WTC11 (cell line): ENCODE data around the gene FSTL4. TPM values are rescaled to one million over a fixed set of nuclear protein-coding genes. Genes with fewer than 3 reads are reported as not detected.

ENCODE experiments used
- ATAC-seq: fragments of 200-7000 bp; cut with Tn5 transposase; 2 replicates; pipeline ENCODE4 v1.10.0; 2021; ENCODE audit warnings: mild to moderate bottlenecking, moderate library complexity
- CTCF ChIA-PET: fragments of 300-600 bp; sonication (Branson Sonifier 250); formaldehyde crosslinking; loops from one replicate; lab custom pipeline; 2021; ENCODE audit warnings: antibody characterized with exemption; lab: Charles Lee
- POLR2A ChIA-PET: fragments of 350-600 bp; sonication (Branson Sonifier 250); formaldehyde crosslinking; loops from one replicate; lab custom pipeline; 2021; ENCODE audit warnings: antibody characterized with exemption; lab: Charles Lee
- DNase-seq: peaks from one replicate; pipeline ENCODE4 v3.0.0; 2021; ENCODE audit warnings: low spot score
- H3K27ac Mint-ChIP-seq: 2 replicates; pipeline ENCODE4 v1.8.0; 2021; ENCODE audit warnings: mixed read lengths
- H3K27me3 Mint-ChIP-seq: 2 replicates; pipeline ENCODE4 v1.8.0; 2021; ENCODE audit warnings: low read depth, mild to moderate bottlenecking, moderate library complexity, mixed read lengths
- H3K36me3 Mint-ChIP-seq: 2 replicates; pipeline ENCODE4 v1.8.0; 2021; ENCODE audit warnings: mixed read lengths
- H3K4me1 Mint-ChIP-seq: 2 replicates; pipeline ENCODE4 v1.8.0; 2022; ENCODE audit warnings: mixed read lengths
- H3K4me3 Mint-ChIP-seq: 2 replicates; pipeline ENCODE4 v1.8.0; 2021; ENCODE audit warnings: mild to moderate bottlenecking, moderate library complexity, mixed read lengths
- H3K9me3 Mint-ChIP-seq: 2 replicates; pipeline ENCODE4 v1.8.0; 2021; ENCODE audit warnings: mixed read lengths
- CBFB ChIP-seq: sonication (generic); formaldehyde crosslinking; IDR thresholded peaks from 2 replicates; pipeline ENCODE4 v1.8.1; 2022; ENCODE audit warnings: mild to moderate bottlenecking, low read depth, missing genetic modification reagents
- CREM ChIP-seq: sonication (generic); formaldehyde crosslinking; IDR thresholded peaks from 2 replicates; pipeline ENCODE4 v1.8.1; 2022; ENCODE audit warnings: mild to moderate bottlenecking, missing genetic modification reagents, moderate library complexity
- E2F5 ChIP-seq: sonication (generic); formaldehyde crosslinking; IDR thresholded peaks from 2 replicates; pipeline ENCODE4 v1.8.1; 2022; ENCODE audit warnings: mild to moderate bottlenecking, moderate library complexity, missing genetic modification reagents
- GRHL2 ChIP-seq: fragments of 250-450 bp; sonication (Bioruptor Pico); IDR thresholded peaks from 2 replicates; pipeline ENCODE4 v1.8.0; 2022; ENCODE audit warnings: mild to moderate bottlenecking, moderate library complexity; ENCODE audit not compliant: insufficient replicate concordance, severe bottlenecking
- HMGA2 ChIP-seq: fragments of 250-450 bp; sonication (Bioruptor Pico); IDR thresholded peaks from 2 replicates; pipeline ENCODE4 v1.4.0; 2021; ENCODE audit warnings: mild to moderate bottlenecking, moderate library complexity
- IRF2 ChIP-seq: sonication (generic); formaldehyde crosslinking; IDR thresholded peaks from 2 replicates; pipeline ENCODE4 v1.8.0; 2022; ENCODE audit warnings: low read depth, missing genetic modification reagents, borderline replicate concordance
- JUN ChIP-seq: sonication (generic); formaldehyde crosslinking; IDR thresholded peaks from 2 replicates; pipeline ENCODE4 v1.8.0; 2023; ENCODE audit warnings: mild to moderate bottlenecking, missing genetic modification reagents
- MXD4 ChIP-seq: fragments of 250-450 bp; sonication (Bioruptor Pico); IDR thresholded peaks from 2 replicates; pipeline ENCODE4 v1.8.0; 2021; ENCODE audit warnings: mild to moderate bottlenecking, moderate library complexity, borderline replicate concordance
- NR1H2 ChIP-seq: sonication (generic); formaldehyde crosslinking; IDR thresholded peaks from 2 replicates; pipeline ENCODE4 v1.9.0; 2021; ENCODE audit warnings: mild to moderate bottlenecking, moderate library complexity, missing genetic modification reagents
- SP1 ChIP-seq: sonication (generic); formaldehyde crosslinking; conservative IDR thresholded peaks from 2 replicates; pipeline ENCODE4 v1.8.1; 2022; ENCODE audit warnings: missing genetic modification reagents
- USF2 ChIP-seq: sonication (generic); formaldehyde crosslinking; IDR thresholded peaks from 2 replicates; pipeline ENCODE4 v1.8.1; 2023; ENCODE audit warnings: mild to moderate bottlenecking, missing genetic modification reagents, moderate library complexity
- ZNF219 ChIP-seq: sonication (generic); formaldehyde crosslinking; IDR thresholded peaks from 2 replicates; pipeline ENCODE4 v1.8.0; 2023; ENCODE audit warnings: missing genetic modification reagents, mild to moderate bottlenecking, borderline replicate concordance
- ZNF416 ChIP-seq: fragments of 250-450 bp; sonication (Bioruptor Pico); IDR thresholded peaks from 2 replicates; pipeline ENCODE4 v1.9.0; 2021; ENCODE audit warnings: mild to moderate bottlenecking, inconsistent platforms
- ZNF532 ChIP-seq: fragments of 250-450 bp; sonication (Bioruptor Pico); IDR thresholded peaks from 2 replicates; pipeline ENCODE4 v1.9.0; 2021; ENCODE audit warnings: mild to moderate bottlenecking, borderline replicate concordance
- total RNA-seq: library from RNA; stranded (reverse); gene quantifications from 3 replicates; pipeline ENCODE4 v1.2.3, GENCODE V29; 2021
- TF ChIP-seq, protein P1 (sequence below): fragments of 250-450 bp; sonication (Bioruptor Pico); conservative IDR thresholded peaks from 2 replicates; pipeline ENCODE4 v1.9.0; 2021; ENCODE audit warnings: mild to moderate bottlenecking
- TF ChIP-seq, protein P2 (sequence below): sonication (generic); formaldehyde crosslinking; conservative IDR thresholded peaks from 2 replicates; pipeline ENCODE4 v1.8.1; 2022; ENCODE audit warnings: mild to moderate bottlenecking, missing genetic modification reagents
- TF ChIP-seq, protein P3 (sequence below): sonication (generic); formaldehyde crosslinking; IDR thresholded peaks from 2 replicates; pipeline ENCODE4 v1.8.0; 2023; ENCODE audit warnings: mild to moderate bottlenecking, missing genetic modification reagents

The FSTL4 gene
- total RNA-seq, 1 experiment from 2014 or later = 6.1 TPM

- Mint-ChIP-seq H3K4me1 (peaks cover 35% of the 10 kb centered on the region), H3K27me3 (no peaks in the 10 kb centered on the region), H3K36me3 (no peaks in the 10 kb centered on the region), H3K9me3 (peaks cover 4% of the 10 kb centered on the region; the same call in 1 of the 2 replicates), H3K4me3 (no peak overlapping the region)
- ATAC-seq = no peak; the same call in 1 of the 2 replicates
- TF ChIP-seq, protein P1, sequence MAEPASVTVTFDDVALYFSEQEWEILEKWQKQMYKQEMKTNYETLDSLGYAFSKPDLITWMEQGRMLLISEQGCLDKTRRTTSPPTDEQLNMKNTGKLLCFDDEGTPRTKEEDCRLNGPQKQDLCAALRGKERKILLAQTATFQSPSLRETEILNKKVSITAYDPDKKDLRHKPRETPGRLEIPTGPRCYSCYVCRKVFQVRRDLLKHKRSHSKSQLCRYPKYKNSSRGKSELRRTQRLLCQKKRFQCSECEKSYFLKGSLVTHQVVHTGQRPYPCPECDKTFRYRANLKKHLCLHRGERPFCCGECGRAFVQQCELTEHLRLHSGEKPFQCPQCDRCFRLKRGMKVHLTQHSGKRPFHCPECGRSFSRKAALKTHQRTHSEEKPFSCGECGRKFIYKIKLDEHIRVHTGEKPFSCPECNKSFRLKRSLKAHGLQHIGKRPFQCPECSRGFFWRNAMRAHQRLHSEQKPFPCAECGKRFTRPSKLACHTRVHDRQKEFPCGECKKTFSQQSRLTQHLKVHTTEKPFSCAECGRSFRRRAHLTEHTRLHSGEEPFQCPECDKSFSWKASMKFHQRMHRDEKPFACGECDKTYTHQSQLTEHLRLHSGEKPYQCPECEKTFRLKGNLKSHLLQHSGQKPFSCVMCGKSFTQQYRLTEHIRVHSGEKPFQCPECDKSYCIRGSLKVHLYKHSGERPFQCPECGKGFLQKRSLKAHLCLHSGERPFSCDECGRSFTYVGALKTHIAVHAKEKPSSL (CRISPR knock-in tag) = no peak
- TF ChIP-seq SP1 (CRISPR knock-in tag) (no peak), CREM (CRISPR knock-in tag) (no peak)
- TF ChIP-seq, all 79 proteins: peak for 0
- CTCF ChIA-PET = interaction anchor here (1.3 kb wide), 1 partner anchor 48 kb away, joined by 3 read pairs; no protein-coding TSS in a partner anchor
- H3K27ac Mint-ChIP-seq = no peak overlapping the region
- POLR2A ChIA-PET = interaction anchor here (0.8 kb wide), 1 partner anchor 15 kb away, joined by 4 read pairs; no protein-coding TSS in a partner anchor
- DNase-seq = no peak
These were observed 255.3 kb downstream of the FSTL4 start for GRCh38 chr5:133356984-133357421.

GRCh38 chr5:133356396-133356983 lies 255.9 kb downstream of the FSTL4 start:
- H3K27me3 Mint-ChIP-seq = no peaks in the 10 kb centered on the region
- no peaks in the 10 kb centered on the region for H3K36me3 Mint-ChIP-seq
- no peak for DNase-seq
- H3K9me3 Mint-ChIP-seq = peaks cover 4% of the 10 kb centered on the region; the same call in 1 of the 2 replicates
- no peak for ATAC-seq
- H3K4me1 Mint-ChIP-seq = peaks cover 34% of the 10 kb centered on the region
- CTCF ChIA-PET = interaction anchor here (1.3 kb wide), 1 partner anchor 48 kb away, joined by 3 read pairs; no protein-coding TSS in a partner anchor
- no peak overlapping the region for H3K27ac Mint-ChIP-seq
- no peak overlapping the region for H3K4me3 Mint-ChIP-seq
- POLR2A ChIA-PET = no interaction called here
- TF ChIP-seq ZNF532 (CRISPR knock-in tag) (no peak), GRHL2 (no peak), JUN (CRISPR knock-in tag) (no peak), CREM (CRISPR knock-in tag) (no peak), ZNF416 (no peak)
- TF ChIP-seq, all 79 proteins: peak for 0

DNA sequence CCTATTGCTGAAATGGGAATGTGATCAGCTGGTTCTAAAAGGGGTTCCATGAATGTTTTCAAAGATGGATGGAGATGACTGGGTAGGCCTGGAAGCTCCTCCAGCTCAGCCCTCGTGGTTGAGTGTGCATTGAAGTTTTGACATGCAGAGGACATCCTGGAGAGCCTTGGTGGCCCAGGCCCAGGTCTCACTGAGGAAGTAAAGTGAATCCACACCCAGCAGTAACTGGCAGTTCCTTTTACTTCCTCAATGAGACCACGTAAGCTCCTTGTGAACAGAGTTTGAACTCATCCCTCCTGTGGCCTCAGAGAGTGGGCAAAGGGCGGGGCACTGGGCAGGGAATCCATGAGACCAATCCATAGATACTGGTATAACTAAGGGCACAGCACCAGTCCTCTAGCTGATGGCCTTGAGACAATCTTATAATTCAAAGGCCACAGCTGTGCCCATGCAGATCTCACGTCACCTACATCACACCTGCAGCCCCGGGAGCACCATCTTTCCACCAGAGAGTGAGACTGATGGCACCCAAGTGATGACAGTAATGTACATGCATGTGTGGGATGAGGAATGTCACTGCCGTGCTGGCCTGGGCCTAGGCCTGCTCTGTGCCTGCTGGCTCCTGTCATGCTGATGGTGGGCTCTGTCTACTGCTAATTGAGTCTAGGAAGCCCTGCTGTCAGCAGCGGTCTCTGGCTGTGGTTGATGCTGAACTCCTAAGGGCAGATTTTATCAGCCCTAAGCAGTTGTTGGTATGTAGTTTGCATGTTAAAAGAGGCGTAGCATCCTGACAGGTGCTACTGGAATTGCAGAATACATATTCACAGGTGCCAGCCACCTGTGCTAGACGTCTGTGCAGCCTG lies 257.8 kb downstream of the FSTL4 start:
- H3K4me1 Mint-ChIP-seq = peaks cover 18% of the 10 kb centered on the region
- no peak overlapping the region for H3K4me3 Mint-ChIP-seq
- DNase-seq (no peak), ATAC-seq (no peak)
- H3K27me3 Mint-ChIP-seq = no peaks in the 10 kb centered on the region; the same call in 1 of the 2 replicates
- no peaks in the 10 kb centered on the region for H3K36me3 Mint-ChIP-seq
- POLR2A ChIA-PET = no interaction called here
- H3K27ac Mint-ChIP-seq = no peak overlapping the region
- CTCF ChIA-PET = no interaction called here
- peaks cover 4% of the 10 kb centered on the region; the same call in 1 of the 2 replicates for H3K9me3 Mint-ChIP-seq
- TF ChIP-seq USF2 = no peak
- TF ChIP-seq, protein P2, sequence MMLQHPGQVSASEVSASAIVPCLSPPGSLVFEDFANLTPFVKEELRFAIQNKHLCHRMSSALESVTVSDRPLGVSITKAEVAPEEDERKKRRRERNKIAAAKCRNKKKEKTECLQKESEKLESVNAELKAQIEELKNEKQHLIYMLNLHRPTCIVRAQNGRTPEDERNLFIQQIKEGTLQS (CRISPR knock-in tag) = no peak
- TF ChIP-seq IRF2 (CRISPR knock-in tag) = no peak
- no peak for TF ChIP-seq E2F5
- TF ChIP-seq HMGA2 (CRISPR knock-in tag) = no peak
- TF ChIP-seq GRHL2 = no peak
- no peak for TF ChIP-seq NR1H2
- TF ChIP-seq ZNF219 (CRISPR knock-in tag) = no peak
- TF ChIP-seq, protein P3, sequence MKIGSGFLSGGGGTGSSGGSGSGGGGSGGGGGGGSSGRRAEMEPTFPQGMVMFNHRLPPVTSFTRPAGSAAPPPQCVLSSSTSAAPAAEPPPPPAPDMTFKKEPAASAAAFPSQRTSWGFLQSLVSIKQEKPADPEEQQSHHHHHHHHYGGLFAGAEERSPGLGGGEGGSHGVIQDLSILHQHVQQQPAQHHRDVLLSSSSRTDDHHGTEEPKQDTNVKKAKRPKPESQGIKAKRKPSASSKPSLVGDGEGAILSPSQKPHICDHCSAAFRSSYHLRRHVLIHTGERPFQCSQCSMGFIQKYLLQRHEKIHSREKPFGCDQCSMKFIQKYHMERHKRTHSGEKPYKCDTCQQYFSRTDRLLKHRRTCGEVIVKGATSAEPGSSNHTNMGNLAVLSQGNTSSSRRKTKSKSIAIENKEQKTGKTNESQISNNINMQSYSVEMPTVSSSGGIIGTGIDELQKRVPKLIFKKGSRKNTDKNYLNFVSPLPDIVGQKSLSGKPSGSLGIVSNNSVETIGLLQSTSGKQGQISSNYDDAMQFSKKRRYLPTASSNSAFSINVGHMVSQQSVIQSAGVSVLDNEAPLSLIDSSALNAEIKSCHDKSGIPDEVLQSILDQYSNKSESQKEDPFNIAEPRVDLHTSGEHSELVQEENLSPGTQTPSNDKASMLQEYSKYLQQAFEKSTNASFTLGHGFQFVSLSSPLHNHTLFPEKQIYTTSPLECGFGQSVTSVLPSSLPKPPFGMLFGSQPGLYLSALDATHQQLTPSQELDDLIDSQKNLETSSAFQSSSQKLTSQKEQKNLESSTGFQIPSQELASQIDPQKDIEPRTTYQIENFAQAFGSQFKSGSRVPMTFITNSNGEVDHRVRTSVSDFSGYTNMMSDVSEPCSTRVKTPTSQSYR (CRISPR knock-in tag) = no peak
- TF ChIP-seq CBFB (CRISPR knock-in tag) = no peak
- no peak for TF ChIP-seq MXD4
